ENCODE measurements around the gene ELOVL5. TPM values are rescaled to one million over a fixed set of nuclear protein-coding genes. Genes with fewer than 3 reads are reported as not detected.

ELOVL5 gene
- polyA plus RNA-seq, 3 donors = 44.7 to 97.1 (median 69.5) TPM

DNA sequence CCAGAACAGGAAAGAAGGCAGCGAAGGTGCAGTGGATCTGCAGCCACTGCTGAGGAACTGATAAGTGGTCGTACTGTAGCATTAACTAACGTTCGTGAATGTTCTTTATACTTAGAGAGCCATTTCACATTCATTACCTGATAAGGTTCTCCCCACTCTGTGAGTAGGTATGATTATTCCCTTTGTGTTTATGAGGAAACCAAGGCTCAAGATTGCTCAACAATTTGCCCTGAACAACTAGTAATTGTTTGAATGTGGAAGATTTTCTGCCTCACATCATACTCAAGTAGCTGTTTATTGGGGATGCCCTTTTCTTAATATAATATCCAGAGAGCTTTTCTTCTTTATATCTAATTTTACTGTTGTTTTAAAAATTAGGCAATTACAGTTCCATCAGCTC, 24.9 kb upstream of the ELOVL5 start:
- no peaks in the 10 kb centered on the region for H3K36me3 Mint-ChIP-seq
- no peaks in the 10 kb centered on the region for H3K9me3 Mint-ChIP-seq
- Histone ChIP-seq H3K4me2 (replicated peaks; ENCODE audit: extremely low read depth, low read length, poor library complexity, severe bottlenecking) (no peak overlapping the region), H3K4me1 (ENCODE audit: control insufficient read depth in 1 of 2, insufficient read depth in 2 of 2, low read length in 2 of 2) (no peaks in the 10 kb centered on the region), H3K79me2 (ENCODE audit: insufficient read depth, low read length) (no peaks in the 10 kb centered on the region), H3K4me3 (replicated peaks in 1 of 3; ENCODE audit: low read depth in 2 of 3, low read length in 3 of 3) (no peak overlapping the region), H4K20me1 (ENCODE audit: insufficient read depth, low read length) (no peaks in the 10 kb centered on the region), H3K27me3 (ENCODE audit: control insufficient read depth in 2 of 2, insufficient read depth in 2 of 2, low read length in 2 of 2) (peaks cover 0 to 2% of the 10 kb centered on the region in 2 donors), H3K9ac (ENCODE audit: insufficient read depth, low read length, poor library complexity, severe bottlenecking) (no peak overlapping the region), H2AFZ (ENCODE audit: insufficient read depth, low read depth, low read length, poor library complexity, severe bottlenecking) (no peak overlapping the region), H3K9me3 (replicated peaks in 1 of 2; ENCODE audit: control insufficient read depth in 1 of 2, insufficient read depth in 1 of 2, low read length in 2 of 2) (no peaks in the 10 kb centered on the region), H3K27ac (ENCODE audit: low read depth in 1 of 2, low read length in 2 of 2) (no peak overlapping the region), H3K36me3 (replicated peaks in 1 of 2; ENCODE audit: control insufficient read depth in 1 of 2, insufficient read depth in 2 of 2, low read length in 2 of 2) (no peaks in the 10 kb centered on the region)
- no peaks in the 10 kb centered on the region for H3K4me1 Mint-ChIP-seq
- no peak overlapping the region for H3K4me3 Mint-ChIP-seq
- no peak for TF ChIP-seq CTCF (IDR thresholded peaks at IDR 0.05)
- intact Hi-C loops (cut with micrococcal nuclease) = no loop called here
- peaks cover 4 to 6% (median 6%) of the 10 kb centered on the region in 3 donors for H3K27me3 Mint-ChIP-seq (ENCODE audit: low read depth in 3 of 3)
- WGBS (ENCODE audit: insufficient coverage) = no CpG with 5 or more reads among the region's 4 CpGs
- no peak overlapping the region for H3K27ac Mint-ChIP-seq
- DNase-seq = no peak

DNA sequence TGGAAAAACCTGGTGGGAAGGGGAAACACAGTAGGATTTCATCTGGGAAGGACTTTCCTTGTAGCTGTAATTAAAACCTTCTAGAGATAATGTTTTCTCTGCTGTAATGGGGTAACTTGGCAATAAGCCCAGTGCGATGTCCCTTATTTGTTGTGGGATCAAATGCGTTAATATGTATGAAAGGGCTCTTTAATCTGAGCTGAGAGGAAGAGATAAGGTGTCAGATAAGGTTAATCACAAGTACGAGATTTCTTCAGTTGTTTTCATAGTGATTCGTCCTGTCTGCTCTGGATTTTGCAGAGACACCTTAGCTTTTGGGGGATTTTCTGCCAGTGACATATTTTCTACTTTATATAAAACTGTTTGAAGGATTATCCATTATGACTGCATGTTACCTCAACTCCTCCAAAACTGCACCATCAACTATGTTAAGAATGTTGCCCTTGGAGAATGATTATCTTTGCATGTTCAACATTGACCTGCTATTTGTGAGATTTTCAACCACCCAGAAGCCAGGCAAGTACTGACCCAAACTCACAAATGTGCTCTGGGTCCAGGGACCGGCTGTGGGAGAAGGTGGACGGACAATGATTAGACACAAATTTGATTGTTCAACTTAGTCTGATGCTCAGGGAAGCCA, 21.2 kb upstream of the ELOVL5 start:
- WGBS (ENCODE audit: insufficient coverage) = 96% methylated on average over 3 of the region's 6 CpGs
- intact Hi-C loops (cut with micrococcal nuclease) = loop anchor here in 1 of 2 donors (10.0 kb wide), 1 partner anchor 65 kb away; no protein-coding TSS in a partner anchor
- Histone ChIP-seq H3K4me1 (ENCODE audit: control insufficient read depth in 1 of 2, insufficient read depth in 2 of 2, low read length in 2 of 2) (no peaks in the 10 kb centered on the region), H3K9ac (ENCODE audit: insufficient read depth, low read length, poor library complexity, severe bottlenecking) (no peak overlapping the region), H4K20me1 (ENCODE audit: insufficient read depth, low read length) (no peaks in the 10 kb centered on the region), H3K4me3 (replicated peaks in 1 of 3; ENCODE audit: low read depth in 2 of 3, low read length in 3 of 3) (no peak overlapping the region), H3K27me3 (ENCODE audit: control insufficient read depth in 2 of 2, insufficient read depth in 2 of 2, low read length in 2 of 2) (peaks cover 0 to 2% of the 10 kb centered on the region in 2 donors), H3K9me3 (replicated peaks in 1 of 2; ENCODE audit: control insufficient read depth in 1 of 2, insufficient read depth in 1 of 2, low read length in 2 of 2) (peaks cover 0 to 8% of the 10 kb centered on the region in 2 donors), H3K4me2 (replicated peaks; ENCODE audit: extremely low read depth, low read length, poor library complexity, severe bottlenecking) (no peak overlapping the region), H3K27ac (ENCODE audit: low read depth in 1 of 2, low read length in 2 of 2) (no peak overlapping the region), H3K79me2 (ENCODE audit: insufficient read depth, low read length) (no peaks in the 10 kb centered on the region), H2AFZ (ENCODE audit: insufficient read depth, low read depth, low read length, poor library complexity, severe bottlenecking) (no peak overlapping the region), H3K36me3 (replicated peaks in 1 of 2; ENCODE audit: control insufficient read depth in 1 of 2, insufficient read depth in 2 of 2, low read length in 2 of 2) (no peaks in the 10 kb centered on the region)
- no peak overlapping the region for H3K4me3 Mint-ChIP-seq
- TF ChIP-seq CTCF (IDR thresholded peaks at IDR 0.05) = no peak
- H3K27me3 Mint-ChIP-seq (ENCODE audit: low read depth in 3 of 3) = peaks cover 4 to 7% (median 6%) of the 10 kb centered on the region in 3 donors
- no peak overlapping the region for H3K27ac Mint-ChIP-seq
- no peaks in the 10 kb centered on the region for H3K4me1 Mint-ChIP-seq
- no peak for DNase-seq
- peaks cover 0 to 12% (median 7%) of the 10 kb centered on the region in 7 donors for H3K9me3 Mint-ChIP-seq
- H3K36me3 Mint-ChIP-seq = no peaks in the 10 kb centered on the region

Data from CD14-positive monocyte (primary cell).